Endothelial cell of umbilical vein (primary cell): ENCODE results near the gene SRSF9.

Source experiments
- EZH2 ChIP-seq: IDR thresholded peaks from 2 replicates; pipeline ENCODE4 v1.6.1; 2012; ENCODE audit warnings: borderline replicate concordance, low read depth, mild to moderate bottlenecking, moderate library complexity, low read length, inconsistent platforms; ENCODE audit not compliant: severe bottlenecking
- POLR2A ChIP-seq: IDR thresholded peaks from 2 replicates; pipeline ENCODE4 v1.6.1; 2012; ENCODE audit warnings: low read depth, mild to moderate bottlenecking, control low read depth, low read length
- POLR2AphosphoS5 ChIP-seq: IDR thresholded peaks from 2 replicates; pipeline ENCODE4 v1.6.1; 2012; ENCODE audit warnings: low read depth, mild to moderate bottlenecking, control low read depth, low read length, moderate library complexity; ENCODE audit not compliant: insufficient read depth
- TF ChIP-seq, protein P1 (sequence below), 2 donors: IDR thresholded peaks; 1 replicate in 1 of 2; 2 replicates in 1 of 2; pipeline ENCODE4 v1.5.1; 2011; ENCODE audit warnings: low read length in 2 of 2, mild to moderate bottlenecking in 2 of 2, moderate library complexity in 2 of 2, control low read depth in 1 of 2, inconsistent platforms in 1 of 2, low read depth in 1 of 2; ENCODE audit not compliant: insufficient read depth in 1 of 2; ENCODE audit errors: extremely low read depth in 1 of 2

DNA sequence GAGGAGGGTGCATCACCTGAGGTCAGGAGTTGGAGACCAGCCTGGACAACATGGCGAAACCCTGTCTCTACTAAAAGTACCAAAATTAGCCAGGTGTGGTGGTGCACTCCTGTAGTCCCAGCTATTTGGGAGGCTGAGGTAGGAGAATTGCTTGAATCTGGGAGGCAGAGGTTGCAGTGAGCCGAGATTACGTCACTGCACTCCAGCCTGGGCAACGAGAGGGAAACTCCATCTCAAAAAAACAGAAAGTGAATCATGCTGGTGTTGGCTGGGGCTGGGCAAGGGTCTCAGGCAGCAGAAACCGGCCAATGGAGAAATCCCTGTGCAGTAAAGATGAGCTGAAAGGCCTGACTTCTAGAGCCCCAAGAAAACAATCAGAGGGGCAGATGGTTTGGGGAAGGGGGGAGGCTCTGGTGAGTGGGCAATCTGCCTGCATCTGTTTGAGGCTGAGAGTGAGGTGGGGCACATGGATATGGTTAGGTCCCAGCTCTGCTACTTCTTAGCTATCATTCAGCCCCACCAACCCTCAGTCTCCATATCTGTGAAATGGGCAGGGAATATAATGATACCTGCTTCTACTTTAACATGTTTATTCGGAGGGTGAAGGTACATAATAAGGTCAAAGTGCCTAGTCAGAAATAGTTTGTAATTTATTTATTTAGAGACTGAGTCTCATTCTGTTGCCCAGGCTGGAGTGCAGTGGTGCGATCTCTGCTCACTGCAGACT lies 52.9 kb downstream of the SRSF9 start:
- TF ChIP-seq, protein P1, sequence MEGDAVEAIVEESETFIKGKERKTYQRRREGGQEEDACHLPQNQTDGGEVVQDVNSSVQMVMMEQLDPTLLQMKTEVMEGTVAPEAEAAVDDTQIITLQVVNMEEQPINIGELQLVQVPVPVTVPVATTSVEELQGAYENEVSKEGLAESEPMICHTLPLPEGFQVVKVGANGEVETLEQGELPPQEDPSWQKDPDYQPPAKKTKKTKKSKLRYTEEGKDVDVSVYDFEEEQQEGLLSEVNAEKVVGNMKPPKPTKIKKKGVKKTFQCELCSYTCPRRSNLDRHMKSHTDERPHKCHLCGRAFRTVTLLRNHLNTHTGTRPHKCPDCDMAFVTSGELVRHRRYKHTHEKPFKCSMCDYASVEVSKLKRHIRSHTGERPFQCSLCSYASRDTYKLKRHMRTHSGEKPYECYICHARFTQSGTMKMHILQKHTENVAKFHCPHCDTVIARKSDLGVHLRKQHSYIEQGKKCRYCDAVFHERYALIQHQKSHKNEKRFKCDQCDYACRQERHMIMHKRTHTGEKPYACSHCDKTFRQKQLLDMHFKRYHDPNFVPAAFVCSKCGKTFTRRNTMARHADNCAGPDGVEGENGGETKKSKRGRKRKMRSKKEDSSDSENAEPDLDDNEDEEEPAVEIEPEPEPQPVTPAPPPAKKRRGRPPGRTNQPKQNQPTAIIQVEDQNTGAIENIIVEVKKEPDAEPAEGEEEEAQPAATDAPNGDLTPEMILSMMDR (IDR thresholded peaks at IDR 0.05; ENCODE audit: extremely low read depth in 1 of 2, insufficient read depth in 1 of 2, low read depth in 1 of 2, low read length in 2 of 2): no peak
- no peak for TF ChIP-seq EZH2
- no peak for TF ChIP-seq POLR2A
- TF ChIP-seq POLR2AphosphoS5: no peak
